GM12873 (cell line): ENCODE results near the gene NIPAL4.

Experiments used
- TF ChIP-seq, protein P1 (sequence below): IDR thresholded peaks from 2 replicates; pipeline ENCODE4 v1.5.1; 2012; ENCODE audit warnings: low read depth, mild to moderate bottlenecking, moderate library complexity, low read length, control low read depth; ENCODE audit not compliant: insufficient read depth; ENCODE audit errors: missing control alignments

Gene NIPAL4

DNA sequence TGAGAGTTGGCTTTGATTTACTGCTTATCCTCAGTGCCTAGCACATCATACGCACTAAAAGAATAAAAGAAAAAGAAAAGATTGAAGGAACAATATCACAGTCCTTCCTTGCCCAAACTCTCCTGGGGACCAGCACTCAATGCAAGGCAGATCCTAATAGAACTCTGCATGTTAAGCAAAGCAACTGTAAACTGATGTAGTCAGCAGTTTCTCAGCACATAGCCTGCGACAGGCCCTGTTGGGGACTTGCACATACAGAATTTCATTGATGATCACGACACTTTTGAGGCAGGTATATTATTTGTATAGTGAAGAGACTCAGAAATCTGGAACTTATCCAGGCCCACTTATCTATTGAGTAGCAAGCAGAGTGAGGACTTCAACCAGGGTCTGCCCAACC, 15.4 kb downstream of the NIPAL4 start:
- TF ChIP-seq, protein P1, sequence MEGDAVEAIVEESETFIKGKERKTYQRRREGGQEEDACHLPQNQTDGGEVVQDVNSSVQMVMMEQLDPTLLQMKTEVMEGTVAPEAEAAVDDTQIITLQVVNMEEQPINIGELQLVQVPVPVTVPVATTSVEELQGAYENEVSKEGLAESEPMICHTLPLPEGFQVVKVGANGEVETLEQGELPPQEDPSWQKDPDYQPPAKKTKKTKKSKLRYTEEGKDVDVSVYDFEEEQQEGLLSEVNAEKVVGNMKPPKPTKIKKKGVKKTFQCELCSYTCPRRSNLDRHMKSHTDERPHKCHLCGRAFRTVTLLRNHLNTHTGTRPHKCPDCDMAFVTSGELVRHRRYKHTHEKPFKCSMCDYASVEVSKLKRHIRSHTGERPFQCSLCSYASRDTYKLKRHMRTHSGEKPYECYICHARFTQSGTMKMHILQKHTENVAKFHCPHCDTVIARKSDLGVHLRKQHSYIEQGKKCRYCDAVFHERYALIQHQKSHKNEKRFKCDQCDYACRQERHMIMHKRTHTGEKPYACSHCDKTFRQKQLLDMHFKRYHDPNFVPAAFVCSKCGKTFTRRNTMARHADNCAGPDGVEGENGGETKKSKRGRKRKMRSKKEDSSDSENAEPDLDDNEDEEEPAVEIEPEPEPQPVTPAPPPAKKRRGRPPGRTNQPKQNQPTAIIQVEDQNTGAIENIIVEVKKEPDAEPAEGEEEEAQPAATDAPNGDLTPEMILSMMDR = no peak

- TF ChIP-seq, protein P1 = peak; percentile 82
These were observed 16.8 kb downstream of the NIPAL4 start for GRCh38 chr5:157476702-157477408.

GRCh38 chr5:157477814-157478494, 17.9 kb downstream of the NIPAL4 start:
- TF ChIP-seq, protein P1 = no peak

- TF ChIP-seq, protein P1 = no peak
These were observed 18.7 kb downstream of the NIPAL4 start for GRCh38 chr5:157478726-157479125.

- TF ChIP-seq, protein P1 = no peak
These were observed 19.2 kb downstream of the NIPAL4 start for GRCh38 chr5:157479166-157479565.

DNA sequence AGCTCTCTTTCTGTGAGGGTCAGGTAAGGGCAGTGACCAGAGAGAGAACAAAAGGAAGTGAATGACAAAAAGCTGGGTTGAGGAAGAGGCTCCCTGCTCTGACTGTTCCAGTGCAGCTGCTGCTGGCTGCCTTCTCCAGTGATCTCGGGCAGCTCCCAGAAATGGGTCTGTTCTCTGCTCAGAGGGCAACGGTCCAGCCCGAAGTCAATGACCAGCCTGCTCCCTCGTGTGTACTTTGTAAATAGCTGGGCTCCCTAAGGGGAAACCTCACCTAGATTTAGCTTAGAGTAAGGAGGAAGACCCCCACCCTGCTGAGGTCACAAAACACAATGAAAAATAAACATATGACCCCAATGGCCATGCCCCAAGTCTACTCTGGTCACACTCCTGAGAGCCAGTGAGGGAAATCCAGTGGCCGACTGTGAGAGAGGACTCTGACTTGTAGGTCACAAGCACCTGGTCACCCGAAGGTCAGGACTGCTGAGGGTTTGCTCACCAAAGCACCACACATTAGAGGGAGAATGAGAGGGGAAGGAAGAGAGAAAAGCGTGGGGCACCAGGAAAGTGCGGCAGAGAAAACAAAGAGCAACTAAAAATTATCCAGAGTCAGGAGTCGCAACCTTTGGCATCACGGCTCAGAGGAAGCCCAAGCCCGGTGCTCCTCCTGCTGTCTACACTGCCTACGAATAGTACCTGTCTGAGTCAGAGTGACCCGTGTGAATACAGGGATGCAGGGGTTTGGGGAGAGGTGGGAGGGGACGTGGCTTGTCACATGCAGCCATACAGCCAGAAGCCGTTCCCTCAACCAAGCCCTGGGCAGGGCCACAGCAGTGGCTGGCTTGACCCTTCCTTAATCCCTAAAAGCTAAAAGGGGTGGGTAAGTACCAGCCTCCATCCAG, 19.8 kb downstream of the NIPAL4 start:
- TF ChIP-seq, protein P1 = no peak

DNA sequence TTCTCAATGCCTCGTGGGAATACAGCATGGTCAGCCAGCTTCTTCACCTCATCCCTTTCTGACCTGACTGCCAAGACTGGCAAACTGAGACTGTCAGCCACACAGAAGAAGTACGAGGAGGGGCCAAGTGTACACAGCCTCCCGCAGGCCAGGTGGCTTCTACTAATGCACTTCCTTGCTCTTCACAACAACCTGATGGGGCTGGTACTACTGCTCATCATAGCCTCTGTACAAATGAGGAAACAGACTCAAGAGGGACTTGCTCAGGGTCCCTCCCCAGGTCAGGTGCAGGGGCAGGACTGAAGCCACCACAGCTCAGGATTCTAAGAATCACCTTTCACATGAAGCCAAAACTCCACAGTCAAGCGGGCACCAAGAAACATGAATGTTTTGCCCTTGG, 21.3 kb downstream of the NIPAL4 start:
- TF ChIP-seq, protein P1 = no peak
